ENCODE measurements around the gene DTNA.

DNA sequence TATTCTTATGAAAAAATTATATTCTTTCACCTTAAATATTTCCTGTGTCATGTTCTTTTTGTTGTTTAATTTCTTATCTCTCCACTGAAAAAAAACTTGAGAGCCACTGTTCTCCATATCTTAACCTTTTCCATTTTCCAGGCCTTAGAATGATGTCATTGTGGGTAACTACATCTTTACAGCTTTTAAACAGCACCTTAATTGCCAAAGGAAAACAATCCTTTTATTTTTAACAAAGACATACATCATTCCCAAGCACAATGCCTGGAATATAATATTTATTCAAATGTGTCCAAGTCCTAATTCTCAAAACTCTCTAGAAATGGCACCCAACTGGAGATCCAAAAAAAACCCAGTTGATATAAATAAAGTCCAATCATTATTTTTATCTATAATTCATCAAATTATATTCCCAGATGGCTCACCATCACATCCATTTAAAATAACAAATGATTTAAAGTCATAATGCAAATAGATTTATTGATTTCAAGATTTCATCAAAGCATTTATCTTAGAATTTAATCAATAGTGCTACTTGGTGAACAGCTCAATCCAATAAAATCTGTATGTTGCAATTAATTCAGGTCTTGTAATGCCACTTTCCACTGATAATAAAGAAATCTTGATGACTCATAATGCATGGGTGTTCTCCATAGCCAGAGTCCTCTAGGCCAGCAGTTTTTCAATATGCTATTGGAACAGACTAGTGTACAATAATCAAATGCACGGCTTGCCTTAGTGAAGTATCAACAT lies 224.0 kb downstream of the DTNA start:
- TF ChIP-seq, protein P1, sequence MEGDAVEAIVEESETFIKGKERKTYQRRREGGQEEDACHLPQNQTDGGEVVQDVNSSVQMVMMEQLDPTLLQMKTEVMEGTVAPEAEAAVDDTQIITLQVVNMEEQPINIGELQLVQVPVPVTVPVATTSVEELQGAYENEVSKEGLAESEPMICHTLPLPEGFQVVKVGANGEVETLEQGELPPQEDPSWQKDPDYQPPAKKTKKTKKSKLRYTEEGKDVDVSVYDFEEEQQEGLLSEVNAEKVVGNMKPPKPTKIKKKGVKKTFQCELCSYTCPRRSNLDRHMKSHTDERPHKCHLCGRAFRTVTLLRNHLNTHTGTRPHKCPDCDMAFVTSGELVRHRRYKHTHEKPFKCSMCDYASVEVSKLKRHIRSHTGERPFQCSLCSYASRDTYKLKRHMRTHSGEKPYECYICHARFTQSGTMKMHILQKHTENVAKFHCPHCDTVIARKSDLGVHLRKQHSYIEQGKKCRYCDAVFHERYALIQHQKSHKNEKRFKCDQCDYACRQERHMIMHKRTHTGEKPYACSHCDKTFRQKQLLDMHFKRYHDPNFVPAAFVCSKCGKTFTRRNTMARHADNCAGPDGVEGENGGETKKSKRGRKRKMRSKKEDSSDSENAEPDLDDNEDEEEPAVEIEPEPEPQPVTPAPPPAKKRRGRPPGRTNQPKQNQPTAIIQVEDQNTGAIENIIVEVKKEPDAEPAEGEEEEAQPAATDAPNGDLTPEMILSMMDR (conservative IDR thresholded peaks at IDR 0.05 in 1 of 2, IDR thresholded peaks at IDR 0.05 in 1 of 2; ENCODE audit: low read depth in 1 of 2, low read length in 2 of 2) = no peak
- TF ChIP-seq EZH2 (IDR thresholded peaks at IDR 0.05; ENCODE audit: low read length, missing control alignments) = no peak

All from fibroblast of lung (primary cell).